ENCODE data around the gene CASKIN1.
A peak's percentile ranks its signal among the peaks of the same experiment; 100 is the strongest.

The CASKIN1 gene

DNA sequence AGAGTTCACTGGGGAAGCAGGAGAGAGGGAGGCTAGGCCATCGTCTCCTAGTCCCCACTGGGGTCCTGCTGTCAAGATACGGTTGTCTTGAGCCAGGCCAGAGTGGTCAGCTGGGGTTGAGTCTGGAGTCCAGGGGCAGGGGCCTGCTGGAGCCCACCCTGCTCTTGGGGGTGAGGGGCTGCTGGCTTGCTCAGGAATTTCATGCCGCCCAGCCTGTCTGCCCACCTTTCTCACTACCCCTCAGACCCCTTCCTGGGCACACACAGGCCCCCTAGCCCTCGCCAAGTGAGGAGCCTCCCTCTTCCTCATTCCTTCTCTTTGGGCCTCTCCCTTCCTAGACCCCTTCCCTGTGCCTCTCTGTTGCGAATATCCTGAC, 39.6 kb downstream of the CASKIN1 start:
- no peak for DNase-seq (ENCODE audit: low read depth)

DNA sequence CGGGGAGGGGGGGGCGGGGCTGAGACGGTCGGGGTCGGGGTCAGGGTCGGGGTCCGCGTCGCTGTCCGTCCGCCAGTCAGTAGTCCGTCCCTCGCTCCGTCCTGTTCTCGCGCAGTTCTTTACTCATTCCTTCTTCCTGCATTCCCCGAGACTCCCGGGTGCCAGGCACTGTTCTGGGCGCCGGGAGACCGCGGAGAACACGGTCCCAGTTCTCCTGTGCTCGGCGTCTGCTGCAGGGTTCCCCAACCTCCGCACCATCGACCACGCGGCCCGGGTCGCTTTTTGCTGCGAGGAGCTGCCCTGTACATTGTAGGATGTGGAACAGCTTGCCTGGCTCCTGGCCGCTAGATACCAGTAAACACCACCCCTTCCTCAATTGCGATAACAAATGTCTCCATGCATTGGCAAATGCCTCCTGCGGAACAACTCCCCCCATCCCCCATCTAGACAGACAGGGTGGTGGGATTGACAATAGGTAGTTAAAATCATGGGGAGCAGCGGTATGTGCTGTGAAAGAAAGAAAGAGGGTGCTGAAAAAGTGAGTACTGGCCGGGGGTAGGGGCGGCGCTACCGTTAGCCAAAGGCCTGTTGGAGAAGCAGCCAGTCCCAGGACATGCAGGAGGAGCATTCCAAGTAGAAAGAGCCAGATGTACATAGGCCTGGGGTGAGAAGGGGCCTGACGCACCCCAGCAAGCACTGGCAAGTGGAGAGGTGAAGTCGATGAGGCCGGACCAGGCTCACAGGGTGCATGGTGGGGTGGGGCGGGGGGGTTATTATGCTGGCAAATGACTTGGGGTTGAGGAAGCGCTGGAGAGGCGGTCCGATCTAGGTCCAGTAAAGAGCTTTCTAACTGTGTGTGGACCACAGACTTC, 40.2 kb downstream of the CASKIN1 start:
- no peak for DNase-seq (ENCODE audit: low read depth)

DNA sequence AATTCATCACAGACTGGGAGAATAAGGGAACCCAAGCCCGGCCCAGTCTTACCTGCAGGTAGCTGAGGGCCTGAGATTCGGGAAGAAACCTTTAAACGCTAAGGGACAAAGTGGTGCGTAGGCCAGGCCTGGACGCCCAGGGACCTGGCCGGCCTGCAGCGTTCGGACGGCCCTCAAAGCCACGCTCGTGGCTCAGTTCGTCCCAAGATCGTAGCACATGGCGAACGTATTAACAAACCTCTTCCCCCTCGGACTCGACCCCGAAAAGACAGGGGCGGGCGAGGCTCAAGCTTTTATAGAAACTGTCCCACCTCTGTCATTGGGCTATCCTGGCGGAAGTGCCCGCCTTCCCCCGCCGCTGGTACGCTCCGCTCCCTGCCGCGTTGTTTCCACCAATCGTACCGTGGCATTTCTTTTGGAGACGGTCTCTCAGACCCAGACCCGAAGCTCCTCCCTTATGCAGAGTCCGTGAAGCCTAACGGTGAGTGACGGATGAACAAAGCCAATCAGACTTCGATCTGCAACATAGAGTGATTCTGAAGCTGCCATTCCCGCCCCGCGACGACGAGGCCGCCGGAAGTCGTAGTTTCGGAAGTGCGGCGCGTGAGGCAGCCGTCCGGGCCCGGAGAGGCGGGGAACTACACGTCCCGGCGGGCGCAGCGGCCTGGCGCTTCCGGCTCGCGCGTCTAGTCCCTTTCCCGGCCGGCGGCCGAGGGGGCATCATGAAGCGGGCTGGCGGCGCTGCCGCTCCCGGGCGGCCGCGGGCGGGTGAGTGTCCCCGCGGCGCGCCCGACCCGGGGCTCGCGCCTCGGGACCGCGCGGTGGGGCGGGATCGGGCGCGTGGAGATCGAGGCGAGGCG, 41.1 kb downstream of the CASKIN1 start, which contains the start of gene TRAF7:
TRAF7 (plus strand) TSS at position 692 of the 860 bp plus-strand sequence. CDS start 8,139 bp downstream, outside the sequence.
- peak; percentile 86 for DNase-seq (ENCODE audit: low read depth)

DNA sequence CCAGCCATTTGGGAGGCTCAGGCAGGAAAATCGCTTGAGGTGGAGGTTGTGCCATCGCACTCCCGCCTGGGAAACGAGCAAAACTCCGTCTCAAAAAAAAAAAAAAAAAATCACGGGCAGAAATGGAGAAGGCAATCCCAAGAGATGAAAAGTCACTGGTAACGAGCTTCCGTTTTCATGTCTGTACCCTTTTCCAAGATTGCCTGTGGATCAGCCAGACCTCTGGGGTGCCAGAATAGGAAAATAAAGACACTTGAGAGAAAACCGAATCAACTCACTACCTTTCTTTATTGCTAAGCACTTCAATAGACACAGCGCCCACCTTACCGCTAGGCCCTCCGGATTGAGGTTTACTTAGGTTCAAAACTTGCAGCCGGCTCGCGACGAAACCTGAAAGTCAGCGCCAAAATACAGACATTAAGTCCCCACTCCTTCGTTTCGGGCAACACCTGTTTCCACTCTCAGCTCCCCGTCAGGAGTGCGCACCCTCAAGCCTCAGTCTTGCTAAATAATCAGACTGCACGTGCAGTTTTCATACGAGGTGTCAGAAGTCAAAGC, 41.8 kb downstream of the CASKIN1 start:
- peak; percentile 42 for DNase-seq (ENCODE audit: low read depth)

DNA sequence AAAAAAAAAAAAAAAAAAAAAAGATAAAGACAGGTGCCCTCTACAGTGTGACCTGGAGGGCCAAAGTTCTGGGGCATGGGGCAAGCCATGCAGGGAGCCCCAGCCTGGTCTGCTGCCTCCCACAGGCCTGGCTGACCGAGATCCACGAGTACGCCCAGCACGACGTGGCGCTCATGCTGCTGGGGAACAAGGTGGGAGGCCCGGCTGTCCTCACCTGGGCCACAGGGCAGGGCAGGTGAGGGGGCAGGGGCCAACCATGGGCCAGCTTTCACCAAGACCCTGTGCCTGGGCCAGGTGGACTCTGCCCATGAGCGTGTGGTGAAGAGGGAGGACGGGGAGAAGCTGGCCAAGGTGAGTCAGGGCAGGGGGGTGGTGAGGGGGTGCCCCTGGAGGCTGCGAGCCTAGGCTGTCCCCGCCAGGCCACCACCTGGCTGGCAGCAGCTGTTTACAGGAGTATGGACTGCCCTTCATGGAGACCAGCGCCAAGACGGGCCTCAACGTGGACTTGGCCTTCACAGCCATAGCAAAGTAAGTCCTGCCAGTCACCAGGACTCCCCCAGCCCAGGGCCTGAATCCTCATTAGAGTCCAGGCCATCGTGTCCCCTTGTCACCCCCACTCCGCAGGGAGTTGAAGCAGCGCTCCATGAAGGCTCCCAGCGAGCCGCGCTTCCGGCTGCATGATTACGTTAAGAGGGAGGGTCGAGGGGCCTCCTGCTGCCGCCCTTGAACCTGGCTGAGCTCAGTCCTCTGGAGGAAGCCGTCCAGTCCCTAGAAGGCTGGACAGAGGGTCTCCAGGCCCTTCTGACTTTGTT, 43.5 kb downstream of the CASKIN1 start:
- no peak for DNase-seq (ENCODE audit: low read depth)

DNA sequence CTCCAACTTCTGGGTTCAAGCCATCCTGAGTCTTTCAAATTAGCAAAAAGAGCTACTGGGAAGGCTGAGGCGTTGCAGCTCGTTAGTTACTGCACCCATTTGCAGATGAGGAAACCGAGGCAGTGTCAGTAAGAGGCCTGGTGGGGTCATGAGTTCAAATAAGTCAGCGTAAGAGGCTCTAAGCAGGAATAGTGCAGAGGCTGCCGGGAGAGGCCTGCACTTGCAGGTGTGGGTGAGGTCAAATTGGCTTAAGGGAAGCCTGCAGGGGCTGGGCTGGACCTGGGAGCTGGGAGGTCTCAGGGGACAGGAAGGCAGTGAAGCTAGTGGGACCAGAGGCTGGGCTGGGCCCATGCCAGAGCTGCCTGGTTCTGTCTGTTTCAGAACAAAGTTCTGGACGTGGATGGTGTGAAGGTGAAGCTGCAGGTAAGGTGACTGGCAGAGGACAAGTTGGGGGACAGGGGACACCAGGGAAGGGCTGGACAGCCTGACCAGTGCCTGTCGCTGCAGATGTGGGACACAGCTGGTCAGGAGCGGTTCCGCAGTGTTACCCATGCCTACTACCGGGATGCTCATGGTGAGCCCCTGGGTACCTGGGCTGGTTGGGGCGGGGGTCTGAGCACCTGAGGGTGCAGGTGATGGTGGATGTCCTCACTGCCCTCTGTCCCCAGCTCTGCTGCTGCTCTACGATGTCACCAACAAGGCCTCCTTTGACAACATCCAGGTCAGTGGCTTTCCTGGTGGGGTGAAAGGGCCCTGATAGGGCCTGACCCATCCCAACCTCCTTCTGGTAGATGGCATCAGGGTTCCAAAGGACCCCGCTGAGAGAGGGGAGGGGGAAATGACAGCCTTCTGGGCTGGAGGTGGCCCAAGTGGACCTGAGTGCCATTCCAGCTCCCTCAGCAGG, 45.0 kb downstream of the CASKIN1 start:
- DNase-seq (ENCODE audit: low read depth): no peak

DNA sequence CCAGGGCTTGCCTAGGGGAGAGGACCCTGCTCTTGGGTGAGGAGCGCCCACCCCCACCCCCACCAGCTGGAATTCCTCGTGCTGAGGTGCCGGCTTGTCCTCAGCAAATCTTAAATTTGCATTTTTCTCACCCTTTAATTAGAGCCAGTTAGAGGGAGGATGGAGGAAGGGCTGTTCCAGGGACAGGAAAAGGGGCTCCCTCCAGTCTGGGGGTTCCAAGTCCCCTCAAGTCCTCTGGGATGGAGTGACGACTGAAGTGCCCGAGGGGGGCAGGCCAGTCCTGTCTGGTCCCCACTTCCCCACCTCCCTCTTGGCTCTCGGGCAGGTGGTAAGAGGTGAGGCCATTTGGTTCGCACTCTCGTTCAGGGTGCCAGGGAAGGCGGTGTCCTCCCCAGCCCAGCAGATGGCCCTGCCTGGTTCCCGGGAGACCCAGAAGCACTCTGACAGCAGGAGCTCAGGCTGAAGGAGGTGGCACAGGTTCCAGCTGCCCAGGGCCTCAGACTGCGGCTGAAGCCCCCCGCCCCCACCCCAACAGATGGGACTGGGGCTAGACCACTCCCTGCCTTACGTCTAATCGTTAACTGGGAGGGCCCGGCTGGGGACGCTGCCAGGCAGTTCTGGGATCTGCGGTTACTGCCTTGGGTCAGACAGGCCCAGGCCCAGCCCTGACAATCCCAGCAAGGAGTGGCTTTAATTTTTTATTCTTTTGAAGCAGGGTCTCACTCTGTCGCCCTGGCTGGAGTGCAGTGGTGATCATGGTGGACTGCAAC, 45.8 kb downstream of the CASKIN1 start:
- no peak for DNase-seq (ENCODE audit: low read depth)

DNA sequence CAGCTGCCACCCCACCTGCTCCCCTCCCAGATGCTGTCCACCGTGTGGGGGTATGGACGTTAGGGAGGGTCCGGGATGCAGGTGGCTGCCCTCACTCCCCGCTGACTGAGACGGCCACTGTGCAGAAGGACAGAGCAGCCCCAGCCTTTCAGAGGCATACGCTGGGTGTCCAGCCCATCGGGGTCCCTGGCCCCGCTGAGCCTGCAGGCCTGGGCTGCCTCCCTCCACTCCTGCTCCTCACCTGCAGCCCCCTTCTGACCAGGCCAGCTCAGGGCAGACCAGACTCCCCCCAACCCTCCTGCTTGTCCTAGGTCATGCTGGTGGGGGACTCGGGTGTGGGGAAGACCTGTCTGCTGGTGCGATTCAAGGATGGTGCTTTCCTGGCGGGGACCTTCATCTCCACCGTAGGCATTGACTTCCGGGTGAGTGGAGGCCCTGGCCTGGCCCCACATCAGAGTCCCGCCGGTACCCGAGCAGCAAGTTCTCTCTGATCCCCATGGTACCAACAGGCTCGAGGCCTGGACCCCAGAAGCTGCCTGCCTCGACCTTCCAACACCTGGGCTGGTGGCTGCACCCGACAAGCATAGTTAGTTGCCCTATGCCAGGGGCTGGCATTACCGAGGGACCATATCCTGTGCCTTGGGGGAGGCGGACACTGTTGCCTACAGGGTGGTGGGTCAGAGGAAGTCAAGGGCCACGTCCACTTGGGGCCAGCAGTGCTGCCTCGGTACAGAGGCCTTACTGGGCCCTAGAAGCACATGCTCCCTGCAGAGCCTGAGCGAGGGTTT, 46.6 kb downstream of the CASKIN1 start:
- DNase-seq (ENCODE audit: low read depth): no peak

DNA sequence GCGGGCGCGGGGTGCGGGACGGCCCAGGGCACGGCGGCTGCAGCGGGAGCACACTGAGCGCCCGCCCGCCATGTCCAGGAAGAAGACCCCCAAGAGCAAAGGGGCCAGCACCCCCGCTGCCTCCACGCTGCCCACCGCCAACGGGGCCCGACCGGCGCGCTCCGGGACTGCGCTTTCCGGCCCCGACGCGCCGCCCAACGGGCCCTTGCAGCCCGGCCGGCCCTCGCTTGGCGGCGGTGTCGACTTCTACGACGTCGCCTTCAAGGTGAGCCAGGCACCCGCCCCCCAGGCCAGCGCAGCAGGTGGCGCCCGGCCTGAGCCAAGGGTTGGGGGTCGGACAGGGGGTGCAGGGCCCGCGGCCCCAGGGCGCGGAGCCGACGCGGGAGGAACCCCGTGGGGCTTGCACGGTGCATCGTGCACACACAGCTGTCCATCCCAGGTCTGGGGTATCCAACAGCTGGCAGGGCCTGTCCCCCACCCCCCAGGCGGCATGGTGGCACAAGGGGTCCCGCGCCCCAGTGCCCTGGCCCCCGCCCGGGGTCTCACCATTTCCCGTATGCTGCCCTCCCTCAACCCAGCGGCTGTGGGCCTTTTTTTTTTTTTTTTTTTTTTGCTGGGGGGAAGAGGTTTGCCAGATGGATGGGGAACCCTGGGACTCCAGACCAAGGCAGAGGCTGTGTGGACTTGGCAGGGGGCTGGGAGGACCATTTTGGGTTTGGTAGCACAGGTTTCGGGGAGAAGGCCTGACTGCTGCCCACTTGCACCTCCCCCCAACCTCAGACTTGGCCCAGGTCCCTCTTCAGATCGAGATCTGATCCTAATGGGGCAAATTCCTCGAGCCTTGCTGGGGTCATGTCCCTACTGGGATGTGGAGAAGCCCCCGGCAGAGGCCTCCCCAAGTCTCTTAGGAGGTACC, 47.4 kb downstream of the CASKIN1 start:
- DNase-seq (ENCODE audit: low read depth): no peak

DNA sequence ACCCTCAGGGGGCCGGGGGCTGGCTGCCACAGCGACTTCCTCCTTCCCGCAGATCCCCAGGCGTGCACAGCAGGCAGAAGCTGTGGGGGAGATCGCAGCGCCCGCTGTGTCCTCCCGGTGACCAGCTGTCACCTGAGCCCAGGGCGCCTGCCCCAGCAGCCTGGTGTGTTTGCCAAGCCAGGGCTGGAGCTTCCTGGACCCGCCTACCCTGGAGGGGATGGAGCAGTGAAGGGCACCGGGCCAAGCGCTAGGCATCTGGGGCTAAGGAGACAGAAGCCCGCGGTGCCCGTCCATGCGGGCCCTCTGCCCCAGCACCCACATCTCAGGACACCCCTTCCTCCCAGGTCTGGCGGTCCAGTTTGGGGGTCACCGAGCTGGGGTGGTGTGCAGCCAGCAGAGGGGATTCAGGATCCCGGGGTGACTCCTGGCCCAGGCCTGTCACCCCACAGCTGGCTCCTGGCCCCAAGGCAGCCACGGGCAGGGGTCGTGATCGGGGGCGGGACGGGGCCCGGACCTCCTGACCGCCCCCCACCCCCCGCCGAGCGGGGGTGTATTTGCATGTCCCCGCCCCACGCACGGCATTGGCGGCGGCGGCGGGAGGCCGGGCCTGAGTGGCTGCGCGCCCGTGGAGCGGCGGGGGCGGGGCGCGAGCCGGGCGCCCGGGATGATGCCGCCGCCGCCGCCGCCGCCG, 48.3 kb downstream of the CASKIN1 start, which contains the start of gene RAB26:
RAB26 (plus strand) TSS at position 645 of the 691 bp plus-strand sequence. CDS start 159 bp downstream, outside the sequence.
- DNase-seq (ENCODE audit: low read depth): peak; percentile 35

DNA sequence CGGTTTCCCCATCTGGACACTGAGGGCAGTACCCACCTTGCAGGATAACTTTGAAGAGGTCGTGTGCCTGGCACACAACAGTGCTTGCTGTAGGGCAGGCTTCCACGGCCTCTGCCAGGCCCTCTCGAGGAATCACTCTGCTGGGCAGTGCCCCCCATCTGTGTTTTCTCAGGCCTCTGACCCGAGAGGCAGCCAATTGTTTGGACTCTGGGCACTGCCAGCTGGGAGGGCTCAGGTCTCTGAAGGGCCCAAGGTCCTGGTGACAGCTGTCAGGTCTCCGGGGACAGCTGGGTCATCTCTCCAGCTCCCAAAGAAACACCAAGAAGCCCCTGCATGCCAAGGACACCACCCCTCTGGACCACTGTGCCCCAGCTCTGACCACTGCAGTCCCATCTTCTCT, 49.0 kb downstream of the CASKIN1 start:
- DNase-seq (ENCODE audit: low read depth): no peak

DNA sequence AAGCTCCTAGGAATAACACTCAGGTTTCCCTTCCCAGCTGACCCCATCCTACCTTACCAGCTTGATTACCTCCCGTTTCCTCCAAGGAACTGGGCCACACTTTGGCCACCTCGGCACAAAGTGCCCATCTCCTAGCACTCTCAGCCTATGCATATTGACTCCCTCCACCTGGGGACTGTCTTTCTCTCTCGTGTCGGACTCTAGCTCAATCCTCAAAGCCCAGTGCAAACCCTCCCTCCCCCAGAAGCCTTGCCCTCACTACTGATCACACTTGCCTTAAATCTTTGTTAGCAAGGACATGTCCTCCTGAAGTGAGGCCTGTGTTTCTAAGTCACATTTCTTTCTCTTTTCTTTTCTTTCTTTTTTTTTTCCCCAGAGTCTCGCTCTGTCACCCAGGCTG, 50.6 kb downstream of the CASKIN1 start:
- DNase-seq (ENCODE audit: low read depth): no peak

DNA sequence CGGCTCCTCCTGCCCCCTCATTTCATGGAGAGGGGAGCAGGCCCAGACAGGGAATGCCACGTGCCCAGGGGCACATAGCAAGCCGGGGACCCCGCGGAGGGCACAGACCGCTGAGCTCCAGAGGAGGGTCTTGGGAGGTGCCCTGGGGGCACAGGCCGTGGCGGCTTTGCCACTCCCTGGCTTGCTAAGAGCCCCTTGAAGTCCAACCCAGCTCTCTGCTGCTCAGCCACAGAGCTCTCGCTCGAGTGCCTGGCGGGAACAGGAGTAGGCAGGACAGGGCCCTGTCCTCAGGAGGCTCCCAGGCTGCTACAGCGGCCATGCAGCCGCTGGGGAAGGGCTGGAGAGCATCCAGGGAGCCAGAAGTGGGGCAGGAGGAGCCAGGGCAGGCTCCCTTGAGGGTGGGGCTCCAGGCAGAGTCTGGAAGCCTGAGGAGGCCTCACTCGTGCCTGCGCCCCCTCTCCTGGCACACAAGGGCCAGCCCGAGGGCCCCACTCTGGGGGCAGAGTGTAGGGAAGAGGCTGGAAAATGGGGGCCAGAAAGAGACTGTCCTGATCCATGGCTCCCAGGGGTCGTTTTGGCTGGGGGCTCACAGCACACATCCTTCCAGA, 52.4 kb downstream of the CASKIN1 start:
- no peak for DNase-seq (ENCODE audit: low read depth)

DNA sequence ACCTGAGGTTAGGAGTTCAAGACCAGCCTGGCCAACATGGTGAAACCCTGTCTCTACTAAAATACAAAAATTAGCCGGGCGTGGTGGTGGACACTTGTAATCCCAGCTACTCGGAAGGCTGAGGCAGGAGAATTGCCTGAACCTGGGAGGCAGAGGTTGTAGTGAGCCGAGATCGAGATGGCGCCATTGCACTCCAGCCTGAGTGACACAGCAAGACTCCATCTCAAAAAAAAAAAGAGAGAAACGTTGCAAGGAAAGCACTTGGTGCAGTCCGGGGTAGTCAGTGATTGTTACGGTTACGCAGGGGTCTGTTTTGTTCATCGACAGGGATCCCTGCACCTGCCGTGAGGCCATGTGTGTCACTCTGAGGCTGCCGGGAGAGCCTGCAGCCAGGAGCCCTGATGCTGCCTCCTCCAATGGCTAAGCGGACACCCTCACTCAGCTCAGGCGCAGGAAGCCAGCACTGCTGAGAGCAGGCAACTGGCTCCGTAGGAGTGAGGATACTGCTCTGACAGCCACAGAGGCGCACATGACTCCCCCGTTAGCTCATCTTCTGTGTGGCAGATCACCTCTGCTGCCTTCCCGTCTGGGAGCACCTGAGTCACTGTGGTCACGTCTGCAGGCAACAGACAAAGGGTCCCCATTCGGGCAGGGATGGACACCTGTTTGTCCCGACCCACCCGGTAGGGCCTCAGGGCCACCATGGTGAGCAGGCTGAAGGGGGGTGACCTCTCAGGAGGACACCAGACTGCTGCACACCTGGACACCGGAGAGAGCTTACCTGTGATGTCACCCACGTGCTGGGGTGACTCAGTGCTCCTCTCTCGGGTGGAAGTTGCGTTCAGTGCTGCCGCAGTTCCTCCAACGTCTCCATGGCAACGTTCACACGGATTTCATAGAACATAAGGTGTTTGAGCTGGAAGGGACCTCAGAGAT, 53.2 kb downstream of the CASKIN1 start:
- DNase-seq (ENCODE audit: low read depth): no peak

DNA sequence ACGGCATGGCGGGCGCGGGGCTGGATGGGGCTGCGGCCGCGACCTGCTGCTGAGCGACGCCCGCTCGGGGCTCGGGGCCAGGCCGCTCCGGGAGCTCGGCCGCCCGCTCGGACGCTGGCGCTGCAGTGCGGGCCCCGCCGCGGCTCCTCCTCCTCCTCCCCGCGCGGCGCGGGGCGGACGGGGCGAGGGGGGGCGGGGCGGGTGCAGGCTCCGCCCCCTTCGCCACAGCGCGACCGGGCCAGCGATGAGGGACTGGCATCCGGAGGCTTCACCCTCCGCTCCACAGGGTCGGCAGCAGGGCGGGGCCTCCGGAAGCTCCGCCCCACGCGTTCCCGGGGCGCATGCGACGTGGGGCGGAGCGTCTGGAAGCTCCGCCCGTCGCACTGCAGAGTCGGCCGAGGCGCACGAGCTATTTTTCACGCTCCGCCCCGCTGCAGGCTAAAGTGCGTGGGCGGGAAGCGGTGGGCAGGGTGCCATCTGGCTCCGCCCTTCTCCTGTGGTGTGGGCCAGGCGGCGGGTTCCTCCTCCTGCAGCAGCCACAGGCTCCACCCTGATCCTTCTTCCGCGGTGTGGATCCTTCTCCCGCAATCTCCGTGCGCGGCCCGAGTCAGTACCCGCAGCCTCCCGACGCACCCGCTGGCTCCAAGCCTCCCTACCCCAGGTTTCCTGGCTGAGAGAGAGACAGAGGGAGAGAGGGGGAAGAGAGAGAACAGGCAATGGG, 60.5 kb downstream of the CASKIN1 start, which contains the start of gene PKD1:
PKD1 (minus strand) TSS at position 129 of the 721 bp plus-strand sequence. CDS start 209 bp downstream, outside the sequence.
- peak; percentile 99 for DNase-seq (ENCODE audit: low read depth)
